GM13976 (cell line): Measurements from ENCODE around the gene HIP1.

Experiments
- DNase-seq: peaks from one replicate; pipeline ENCODE4 v3.0.0; 2012; ENCODE audit warnings: low spot score
- in situ Hi-C: fragments of 300-500 bp; cut with MboI; formaldehyde crosslinking; loops from one replicate; pipeline ENCODE4 v1.12.0; 2022; ENCODE audit warnings: low sequenced_read_pairs, mixed read lengths, inconsistent platforms; ENCODE audit not compliant: unreplicated experiment
- TF ChIP-seq, protein P1 (sequence below): IDR thresholded peaks from 2 replicates; pipeline ENCODE4 v1.5.1; 2012; ENCODE audit warnings: borderline replicate concordance, mild to moderate bottlenecking; ENCODE audit not compliant: insufficient read depth; ENCODE audit errors: extremely low read depth, missing control alignments, control extremely low read depth

HIP1 gene

DNA sequence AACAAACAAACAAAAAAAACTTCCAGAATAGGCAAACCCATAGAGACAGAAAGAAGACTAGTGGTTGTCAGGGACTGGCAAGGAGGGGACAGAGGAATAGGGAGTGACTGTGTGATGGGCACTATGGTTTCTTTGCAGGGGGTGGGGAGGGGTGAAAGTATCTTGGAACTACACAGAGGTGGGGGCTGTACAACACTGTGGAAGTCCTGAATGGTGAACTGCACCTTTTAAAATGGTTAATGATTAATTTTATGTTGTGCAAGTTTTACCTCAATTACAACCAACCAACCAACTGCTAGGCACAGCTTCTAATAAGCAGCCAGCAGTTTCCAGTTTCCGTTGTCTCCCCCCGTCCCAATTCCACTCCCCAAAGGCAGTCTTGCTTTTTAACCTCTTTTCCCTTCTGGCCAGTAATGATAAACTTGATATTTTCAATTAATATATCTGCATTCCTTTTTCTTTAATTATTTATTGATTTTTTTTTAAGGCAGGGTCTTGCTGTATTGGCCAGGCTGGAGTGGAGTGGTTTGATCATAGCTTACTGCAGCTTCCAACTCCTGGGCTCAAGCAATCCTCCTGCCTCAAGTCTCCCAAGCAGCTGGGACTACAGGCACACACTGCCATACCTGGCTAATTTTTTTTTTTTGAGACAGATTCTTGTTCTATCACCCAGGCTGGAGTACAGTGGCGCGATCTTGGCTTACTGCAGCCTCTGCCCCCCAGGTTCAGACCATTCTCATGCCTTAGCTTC is 46.8 kb downstream of the HIP1 start:
- DNase-seq: no peak
- in situ Hi-C loops: no loop called here
- TF ChIP-seq, protein P1, sequence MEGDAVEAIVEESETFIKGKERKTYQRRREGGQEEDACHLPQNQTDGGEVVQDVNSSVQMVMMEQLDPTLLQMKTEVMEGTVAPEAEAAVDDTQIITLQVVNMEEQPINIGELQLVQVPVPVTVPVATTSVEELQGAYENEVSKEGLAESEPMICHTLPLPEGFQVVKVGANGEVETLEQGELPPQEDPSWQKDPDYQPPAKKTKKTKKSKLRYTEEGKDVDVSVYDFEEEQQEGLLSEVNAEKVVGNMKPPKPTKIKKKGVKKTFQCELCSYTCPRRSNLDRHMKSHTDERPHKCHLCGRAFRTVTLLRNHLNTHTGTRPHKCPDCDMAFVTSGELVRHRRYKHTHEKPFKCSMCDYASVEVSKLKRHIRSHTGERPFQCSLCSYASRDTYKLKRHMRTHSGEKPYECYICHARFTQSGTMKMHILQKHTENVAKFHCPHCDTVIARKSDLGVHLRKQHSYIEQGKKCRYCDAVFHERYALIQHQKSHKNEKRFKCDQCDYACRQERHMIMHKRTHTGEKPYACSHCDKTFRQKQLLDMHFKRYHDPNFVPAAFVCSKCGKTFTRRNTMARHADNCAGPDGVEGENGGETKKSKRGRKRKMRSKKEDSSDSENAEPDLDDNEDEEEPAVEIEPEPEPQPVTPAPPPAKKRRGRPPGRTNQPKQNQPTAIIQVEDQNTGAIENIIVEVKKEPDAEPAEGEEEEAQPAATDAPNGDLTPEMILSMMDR: no peak

DNA sequence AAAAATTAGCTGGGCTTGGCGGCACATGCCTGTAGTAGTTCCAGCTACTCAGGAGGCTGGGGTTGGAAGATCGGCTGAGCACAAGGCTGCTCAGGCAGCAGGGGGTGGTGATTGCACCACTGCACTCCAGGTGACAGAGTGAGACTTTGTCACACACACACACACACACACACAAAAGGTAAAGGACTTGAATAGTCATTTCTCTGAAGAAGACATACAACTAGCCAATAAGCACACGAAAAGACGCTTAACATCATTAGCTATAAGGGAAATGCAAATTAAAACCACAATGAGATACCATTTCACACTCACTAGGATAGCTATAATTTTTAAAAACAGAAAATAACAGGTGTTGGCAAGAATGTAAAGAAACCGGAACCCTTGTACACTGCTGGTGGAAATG is 48.6 kb downstream of the HIP1 start:
- in situ Hi-C loops: no loop called here
- no peak for DNase-seq

DNA sequence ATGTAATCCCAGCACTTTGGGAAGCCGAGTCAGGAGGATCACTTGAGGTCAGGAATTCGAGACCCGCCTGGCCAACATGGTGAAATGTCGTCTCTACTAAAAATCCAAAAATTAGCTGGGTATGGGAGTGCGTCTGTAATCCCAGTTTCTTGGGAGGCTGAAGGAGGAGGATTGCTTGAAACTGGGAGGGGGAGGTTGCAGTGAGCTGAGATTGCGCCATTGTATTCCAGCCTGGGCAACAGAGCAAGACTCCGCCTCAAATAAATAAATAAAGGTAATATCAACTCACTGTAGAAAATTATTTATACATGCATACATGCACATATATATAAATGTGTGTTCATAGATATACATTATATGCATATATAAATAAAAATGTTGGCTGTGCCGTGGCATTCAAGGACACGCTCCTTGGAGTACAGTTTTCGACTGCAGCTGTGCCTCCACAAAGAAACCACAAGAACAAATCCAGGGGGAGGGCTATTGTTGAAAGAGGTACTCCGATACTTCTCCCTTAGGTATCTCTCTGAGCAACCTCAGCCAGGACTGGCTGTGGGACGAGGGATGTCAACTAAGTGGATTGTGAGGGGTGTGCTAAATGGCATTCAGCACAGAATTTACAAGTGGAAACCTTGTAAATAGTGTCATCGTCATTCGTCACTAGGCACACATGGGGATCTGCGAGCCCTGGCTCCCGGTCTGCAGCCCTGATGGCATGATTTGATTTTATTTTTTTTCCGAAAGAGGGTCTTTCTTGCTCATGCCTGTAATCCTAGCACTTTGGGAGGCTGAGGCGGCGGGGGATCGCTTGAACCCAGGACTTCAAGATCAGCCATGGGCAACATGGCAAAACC is 49.3 kb downstream of the HIP1 start:
- DNase-seq: no peak
- TF ChIP-seq, protein P1: no peak
- in situ Hi-C loops: no loop called here

More for the DNA sequence above, 48.6 kb downstream of the HIP1 start:
- TF ChIP-seq, protein P1: no peak

DNA sequence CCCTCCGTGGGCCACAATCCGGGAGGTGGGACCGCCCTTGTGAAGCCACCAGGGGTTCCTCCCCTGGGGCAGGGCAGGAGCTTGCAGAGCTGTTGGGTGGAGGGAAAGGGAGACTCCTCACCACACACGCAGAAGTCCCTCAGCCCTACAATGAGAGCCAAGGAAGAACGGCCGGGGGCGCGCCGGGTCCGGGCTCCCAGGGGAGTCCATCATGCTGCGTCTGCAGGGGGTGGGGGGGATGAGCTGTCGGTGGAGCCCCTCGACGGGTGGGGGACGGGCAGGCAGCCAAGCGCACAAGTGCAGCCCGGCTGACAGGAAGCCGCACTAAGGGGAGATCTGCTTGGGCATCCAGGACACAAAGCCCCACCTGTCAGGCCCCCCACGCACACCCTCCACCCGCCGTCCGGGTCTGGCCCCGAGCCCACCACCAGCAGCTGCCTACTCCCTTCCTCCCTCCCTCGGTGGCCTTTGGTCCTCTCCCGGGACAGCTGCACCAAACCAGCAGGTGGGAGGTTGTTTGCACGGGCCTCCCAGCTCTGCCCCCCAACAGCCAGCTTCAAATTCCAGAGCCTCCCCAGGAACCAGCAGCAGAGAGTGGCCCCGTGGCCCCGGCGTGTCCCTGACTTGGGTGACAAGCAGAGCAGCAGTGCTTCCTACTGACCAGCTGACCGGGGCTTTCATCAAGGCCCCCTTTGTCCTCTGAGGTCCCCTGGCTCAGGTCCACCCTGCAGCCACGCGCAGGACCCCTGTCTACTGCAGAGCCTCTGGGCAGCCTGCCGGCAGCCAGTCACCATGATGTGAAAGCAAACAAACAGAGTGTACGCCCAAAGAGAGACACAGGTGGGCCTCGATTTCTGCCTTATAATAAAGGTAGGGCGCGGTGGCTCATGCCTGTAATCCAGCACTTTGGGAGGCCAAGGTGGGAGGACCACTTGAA is 50.3 kb downstream of the HIP1 start:
- in situ Hi-C loops: no loop called here
- TF ChIP-seq, protein P1: no peak
- DNase-seq: peak; percentile 57

DNA sequence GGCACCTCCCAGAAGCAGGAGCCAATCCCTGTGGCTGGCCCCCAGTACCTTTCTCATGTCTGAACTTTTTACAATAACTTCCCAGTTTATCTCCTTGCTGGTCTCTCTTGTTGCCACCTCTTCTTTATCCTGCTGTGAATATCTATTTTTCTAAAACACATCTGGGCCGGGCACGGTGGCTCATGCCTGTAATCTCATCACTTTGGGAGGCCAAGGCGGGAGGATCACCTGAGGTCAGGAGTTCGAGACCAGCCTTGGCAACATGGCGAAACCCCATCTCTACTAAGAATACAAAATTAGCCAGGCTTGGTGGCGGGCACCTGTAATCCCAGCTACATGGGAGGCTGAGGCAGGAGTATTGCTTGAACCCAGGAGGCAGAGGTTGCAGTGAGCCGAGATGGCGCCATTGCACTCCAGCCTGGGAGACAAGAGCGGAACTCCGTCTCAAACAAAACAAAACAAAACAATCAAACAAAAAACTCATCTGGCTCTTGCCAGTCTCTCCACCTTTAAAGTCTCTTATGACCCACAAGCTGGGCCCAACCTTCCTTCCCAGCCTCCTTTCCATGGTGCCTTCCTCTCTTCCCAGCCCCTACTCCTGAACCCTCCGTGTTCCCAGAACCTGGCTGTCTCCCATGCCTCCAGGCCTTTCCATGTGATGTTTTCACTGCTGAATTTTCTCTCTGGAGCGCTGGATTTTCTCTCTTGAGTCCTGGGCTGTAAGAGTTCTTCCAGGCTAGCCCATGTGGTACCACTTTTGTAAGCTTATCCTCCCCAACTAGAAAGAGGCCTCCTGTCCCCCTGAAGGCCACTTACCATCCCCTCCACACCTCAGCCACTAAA is 51.3 kb downstream of the HIP1 start:
- no peak for DNase-seq
- TF ChIP-seq, protein P1: no peak
- in situ Hi-C loops: no loop called here
